ENCODE results near the gene PROCA1.

Gene PROCA1

GRCh38 chr17:28735242-28735722, 23.6 kb upstream of the PROCA1 start:
- no peak overlapping the region for H3K27ac ChIP-seq
- TF ChIP-seq CTCF (conservative IDR thresholded peaks at IDR 0.05) = no peak
- no peak for TF ChIP-seq ZFX (IDR thresholded peaks at IDR 0.05)

GRCh38 chr17:28734712-28735241, 23.1 kb upstream of the PROCA1 start:
- TF ChIP-seq ZFX (IDR thresholded peaks at IDR 0.05) (no peak), CTCF (conservative IDR thresholded peaks at IDR 0.05) (no peak)
- no peak overlapping the region for H3K27ac ChIP-seq

GRCh38 chr17:28733346-28733745, 21.7 kb upstream of the PROCA1 start:
- H3K27ac ChIP-seq = no peak overlapping the region
- TF ChIP-seq CTCF (conservative IDR thresholded peaks at IDR 0.05) (no peak), ZFX (IDR thresholded peaks at IDR 0.05) (no peak)

- peak overlapping the region; percentile 97 for H3K27ac ChIP-seq
- no peak for TF ChIP-seq CTCF (conservative IDR thresholded peaks at IDR 0.05)
- TF ChIP-seq ZFX (IDR thresholded peaks at IDR 0.05) = no peak
Measured at GRCh38 chr17:28729950-28730330, 18.3 kb upstream of the PROCA1 start.

GRCh38 chr17:28728364-28729200, 16.9 kb upstream of the PROCA1 start, which contains the start of gene NEK8:
Gene NEK8 (plus strand): TSS chr17:28728788. CDS start chr17:28728814, 26 bp downstream.
- H3K27ac ChIP-seq = peak within 1 kb of the TSS; percentile 97
- TF ChIP-seq CTCF (conservative IDR thresholded peaks at IDR 0.05) = no peak
- no peak for TF ChIP-seq ZFX (IDR thresholded peaks at IDR 0.05)

GRCh38 chr17:28726627-28727491, 15.2 kb upstream of the PROCA1 start:
- peak; percentile 100 for TF ChIP-seq CTCF (conservative IDR thresholded peaks at IDR 0.05)
- no peak for TF ChIP-seq ZFX (IDR thresholded peaks at IDR 0.05)
- peak overlapping the region; percentile 97 for H3K27ac ChIP-seq
